Nephron (organoid): ENCODE results near the gene KDM8.
A peak's percentile ranks its signal among the peaks of the same experiment; 100 is the strongest.

Source experiments
- H3K27ac Mint-ChIP-seq, 3 experiments: 2 replicates each; pipeline ENCODE4 v1.8.0; 2020; ENCODE audit warnings: mixed read lengths in 3 of 3, mild to moderate bottlenecking in 2 of 3, moderate library complexity in 1 of 3
- H3K27me3 Mint-ChIP-seq: 2 replicates; pipeline ENCODE4 v1.8.0; 2021; ENCODE audit warnings: low read depth, mild to moderate bottlenecking, moderate library complexity, mixed read lengths
- H3K36me3 Mint-ChIP-seq: 2 replicates; pipeline ENCODE4 v1.8.0; 2020; ENCODE audit warnings: low read depth, mixed read lengths
- H3K4me1 Mint-ChIP-seq: 2 replicates; pipeline ENCODE4 v1.8.0; 2020; ENCODE audit warnings: mixed read lengths
- H3K4me3 Mint-ChIP-seq, 3 experiments: 2 replicates each; pipeline ENCODE4 v1.8.0; 2020; ENCODE audit warnings: mild to moderate bottlenecking in 3 of 3, mixed read lengths in 3 of 3, moderate library complexity in 2 of 3
- H3K9me3 Mint-ChIP-seq: 2 replicates; pipeline ENCODE4 v1.8.0; 2020; ENCODE audit warnings: mixed read lengths
- CTCF ChIP-seq, 3 experiments: fragments of 200-600 bp; sonication (generic); IDR thresholded peaks; one replicate each; pipeline ENCODE4 v1.5.0; 2021; ENCODE audit warnings: antibody characterized with exemption in 3 of 3; ENCODE audit not compliant: unreplicated experiment in 3 of 3

The KDM8 gene

GRCh38 chr16:27203507-27204311 is at the start of gene KDM8:
Gene KDM8, plus strand, starts transcription at chr16:27203526. Its CDS starts 6,598 bp downstream, at chr16:27210124.
- peaks cover 4% of the 10 kb centered on the region for H3K9me3 Mint-ChIP-seq
- TF ChIP-seq CTCF (IDR thresholded peaks at IDR 0.05; ENCODE audit: unreplicated experiment in 3 of 3): no peak
- H3K36me3 Mint-ChIP-seq: no peaks in the 10 kb centered on the region
- H3K4me1 Mint-ChIP-seq: peaks cover 13% of the 10 kb centered on the region
- H3K4me3 Mint-ChIP-seq: peak within 1 kb of the TSS; percentile 92 to 97 (median 94)
- H3K27ac Mint-ChIP-seq: peak within 1 kb of the TSS; percentile 97 to 100 (median 98)
- H3K27me3 Mint-ChIP-seq: no peaks in the 10 kb centered on the region

GRCh38 chr16:27154705-27155521 is 48.4 kb upstream of the KDM8 start:
- Mint-ChIP-seq H3K27me3 (peaks cover 4% of the 10 kb centered on the region), H3K27ac (no peak overlapping the region), H3K36me3 (no peaks in the 10 kb centered on the region), H3K4me1 (no peaks in the 10 kb centered on the region), H3K9me3 (peaks cover 2% of the 10 kb centered on the region), H3K4me3 (no peak overlapping the region)
- TF ChIP-seq CTCF (IDR thresholded peaks at IDR 0.05; ENCODE audit: unreplicated experiment in 3 of 3): peak; percentile 89 to 94 (median 93)

- Mint-ChIP-seq H3K27ac (no peak overlapping the region), H3K4me1 (no peaks in the 10 kb centered on the region), H3K27me3 (peaks cover 4% of the 10 kb centered on the region), H3K36me3 (no peaks in the 10 kb centered on the region), H3K4me3 (no peak overlapping the region), H3K9me3 (peaks cover 2% of the 10 kb centered on the region)
- TF ChIP-seq CTCF (IDR thresholded peaks at IDR 0.05; ENCODE audit: unreplicated experiment in 3 of 3): no peak
Observed at GRCh38 chr16:27156579-27156978, 46.7 kb upstream of the KDM8 start.

GRCh38 chr16:27161398-27161797 is 41.9 kb upstream of the KDM8 start:
- no peak overlapping the region for H3K4me3 Mint-ChIP-seq
- peaks cover 3% of the 10 kb centered on the region for H3K36me3 Mint-ChIP-seq
- H3K4me1 Mint-ChIP-seq: peaks cover 6% of the 10 kb centered on the region
- TF ChIP-seq CTCF (IDR thresholded peaks at IDR 0.05; ENCODE audit: unreplicated experiment in 3 of 3): no peak
- H3K27me3 Mint-ChIP-seq: no peaks in the 10 kb centered on the region
- H3K9me3 Mint-ChIP-seq: peaks cover 5% of the 10 kb centered on the region
- no peak overlapping the region for H3K27ac Mint-ChIP-seq

- H3K27ac Mint-ChIP-seq: peak overlapping the region; percentile 75 to 85 (median 75)
- H3K4me1 Mint-ChIP-seq: peaks cover 6% of the 10 kb centered on the region
- H3K27me3 Mint-ChIP-seq: peaks cover 4% of the 10 kb centered on the region
- H3K4me3 Mint-ChIP-seq: no peak overlapping the region
- TF ChIP-seq CTCF (IDR thresholded peaks at IDR 0.05; ENCODE audit: unreplicated experiment in 3 of 3): no peak
- peaks cover 2% of the 10 kb centered on the region for H3K9me3 Mint-ChIP-seq
- H3K36me3 Mint-ChIP-seq: peaks cover 3% of the 10 kb centered on the region
Observed at GRCh38 chr16:27164352-27164751, 39.0 kb upstream of the KDM8 start.
